ENCODE measurements around the gene SRP14.
"Not testable (repeated sequence)": the region's sequence is repeated elsewhere in the genome, so short reads cannot be mapped to it uniquely, and the experiment has no call there.

DNA sequence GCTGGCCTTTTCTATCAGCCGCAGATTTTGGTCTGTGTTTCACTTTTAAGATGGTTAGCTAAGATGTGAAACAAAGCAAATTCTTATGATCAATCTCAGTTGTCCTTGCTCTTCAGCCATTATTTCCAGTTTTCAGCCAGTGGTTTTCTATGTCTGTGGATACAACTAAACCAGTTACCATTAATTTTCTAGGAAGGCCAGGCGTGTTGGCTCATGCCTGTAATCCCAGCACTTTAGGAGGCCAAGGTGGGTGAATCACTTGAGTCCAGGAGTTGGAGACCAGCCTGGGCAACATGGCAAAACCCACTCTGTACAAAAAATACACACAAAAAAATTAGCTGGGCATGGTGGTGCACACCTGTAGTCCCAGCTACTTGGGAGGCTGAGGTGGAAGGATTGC, 42.8 kb downstream of the SRP14 start:
- TF ChIP-seq, protein P1, sequence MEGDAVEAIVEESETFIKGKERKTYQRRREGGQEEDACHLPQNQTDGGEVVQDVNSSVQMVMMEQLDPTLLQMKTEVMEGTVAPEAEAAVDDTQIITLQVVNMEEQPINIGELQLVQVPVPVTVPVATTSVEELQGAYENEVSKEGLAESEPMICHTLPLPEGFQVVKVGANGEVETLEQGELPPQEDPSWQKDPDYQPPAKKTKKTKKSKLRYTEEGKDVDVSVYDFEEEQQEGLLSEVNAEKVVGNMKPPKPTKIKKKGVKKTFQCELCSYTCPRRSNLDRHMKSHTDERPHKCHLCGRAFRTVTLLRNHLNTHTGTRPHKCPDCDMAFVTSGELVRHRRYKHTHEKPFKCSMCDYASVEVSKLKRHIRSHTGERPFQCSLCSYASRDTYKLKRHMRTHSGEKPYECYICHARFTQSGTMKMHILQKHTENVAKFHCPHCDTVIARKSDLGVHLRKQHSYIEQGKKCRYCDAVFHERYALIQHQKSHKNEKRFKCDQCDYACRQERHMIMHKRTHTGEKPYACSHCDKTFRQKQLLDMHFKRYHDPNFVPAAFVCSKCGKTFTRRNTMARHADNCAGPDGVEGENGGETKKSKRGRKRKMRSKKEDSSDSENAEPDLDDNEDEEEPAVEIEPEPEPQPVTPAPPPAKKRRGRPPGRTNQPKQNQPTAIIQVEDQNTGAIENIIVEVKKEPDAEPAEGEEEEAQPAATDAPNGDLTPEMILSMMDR (conservative IDR thresholded peaks at IDR 0.05; ENCODE audit: low read length) = not testable (repeated sequence)
- not testable (repeated sequence) for TF ChIP-seq EZH2phosphoT487 (IDR thresholded peaks at IDR 0.05; ENCODE audit: borderline replicate concordance)
